VCaP (cell line): ENCODE results near the gene MYL6B.

ENCODE experiments used
- H3K27ac ChIP-seq: fragments of 450-650 bp; 2 replicates; pipeline ENCODE4 v1.5.1; 2017
- TF ChIP-seq, protein P1 (sequence below): fragments of 450-650 bp; conservative IDR thresholded peaks from 2 replicates; pipeline ENCODE4 v1.5.1; 2017; ENCODE audit warnings: mild to moderate bottlenecking, moderate library complexity

MYL6B gene

DNA sequence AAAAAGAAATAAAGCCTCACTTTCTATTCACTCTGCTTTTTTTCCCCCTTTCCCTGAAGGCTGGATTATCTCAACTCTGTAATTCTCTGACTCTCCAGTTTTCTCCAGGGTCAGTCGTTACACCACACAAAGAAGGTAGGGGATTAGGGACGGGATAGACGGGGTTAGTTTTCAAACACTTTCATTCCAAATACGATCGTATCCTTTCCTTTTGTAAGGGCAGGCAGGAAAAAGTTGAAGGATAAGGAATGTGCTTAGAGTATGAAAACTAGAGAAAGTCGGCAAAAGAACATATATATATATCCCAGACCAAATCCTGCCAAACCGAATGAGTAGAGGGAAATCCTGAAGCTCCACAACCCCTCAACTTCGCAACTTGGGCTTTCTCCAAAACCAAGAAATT lies 24.9 kb upstream of the MYL6B start:
- TF ChIP-seq, protein P1, sequence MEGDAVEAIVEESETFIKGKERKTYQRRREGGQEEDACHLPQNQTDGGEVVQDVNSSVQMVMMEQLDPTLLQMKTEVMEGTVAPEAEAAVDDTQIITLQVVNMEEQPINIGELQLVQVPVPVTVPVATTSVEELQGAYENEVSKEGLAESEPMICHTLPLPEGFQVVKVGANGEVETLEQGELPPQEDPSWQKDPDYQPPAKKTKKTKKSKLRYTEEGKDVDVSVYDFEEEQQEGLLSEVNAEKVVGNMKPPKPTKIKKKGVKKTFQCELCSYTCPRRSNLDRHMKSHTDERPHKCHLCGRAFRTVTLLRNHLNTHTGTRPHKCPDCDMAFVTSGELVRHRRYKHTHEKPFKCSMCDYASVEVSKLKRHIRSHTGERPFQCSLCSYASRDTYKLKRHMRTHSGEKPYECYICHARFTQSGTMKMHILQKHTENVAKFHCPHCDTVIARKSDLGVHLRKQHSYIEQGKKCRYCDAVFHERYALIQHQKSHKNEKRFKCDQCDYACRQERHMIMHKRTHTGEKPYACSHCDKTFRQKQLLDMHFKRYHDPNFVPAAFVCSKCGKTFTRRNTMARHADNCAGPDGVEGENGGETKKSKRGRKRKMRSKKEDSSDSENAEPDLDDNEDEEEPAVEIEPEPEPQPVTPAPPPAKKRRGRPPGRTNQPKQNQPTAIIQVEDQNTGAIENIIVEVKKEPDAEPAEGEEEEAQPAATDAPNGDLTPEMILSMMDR = no peak
- peak overlapping the region; percentile 86 for H3K27ac ChIP-seq

- TF ChIP-seq, protein P1 = no peak
These were observed 24.3 kb upstream of the MYL6B start, which contains the start of gene ESYT1 for GRCh38 chr12:56127888-56128669. Gene ESYT1 (plus strand): TSS chr12:56128267. CDS start chr12:56128320, 53 bp downstream.

GRCh38 chr12:56128670-56129205 lies 23.6 kb upstream of the MYL6B start:
- peak overlapping the region; percentile 86 for H3K27ac ChIP-seq
- TF ChIP-seq, protein P1 = no peak

More at GRCh38 chr12:56127888-56128669, 24.3 kb upstream of the MYL6B start, which contains the start of gene ESYT1:
- H3K27ac ChIP-seq = peak within 1 kb of the TSS; percentile 86

GRCh38 chr12:56129206-56129941 lies 23.0 kb upstream of the MYL6B start:
- peak overlapping the region; percentile 86 for H3K27ac ChIP-seq
- TF ChIP-seq, protein P1 = no peak

- TF ChIP-seq, protein P1 = no peak
- H3K27ac ChIP-seq = peak overlapping the region; percentile 86
These were observed 22.4 kb upstream of the MYL6B start for GRCh38 chr12:56129942-56130495.

- TF ChIP-seq, protein P1 = no peak
- no peak overlapping the region for H3K27ac ChIP-seq
These were observed 21.5 kb upstream of the MYL6B start for GRCh38 chr12:56130876-56131275.

- no peak overlapping the region for H3K27ac ChIP-seq
- TF ChIP-seq, protein P1 = no peak
These were observed 17.5 kb upstream of the MYL6B start for GRCh38 chr12:56134897-56135296.
